HG03108 (cell line): ENCODE results near the gene GPRC5B.

ENCODE experiments used
- ATAC-seq: cut with Tn5 transposase; IDR thresholded peaks from one replicate; pipeline ENCODE4 v1.9.1; 2021; ENCODE audit warnings: moderate library complexity; ENCODE audit not compliant: unreplicated experiment

Gene GPRC5B

GRCh38 chr16:19850131-19850817 lies 34.4 kb downstream of the GPRC5B start:
- no peak for ATAC-seq

- ATAC-seq, result no peak
Measured at GRCh38 chr16:19848756-19849155, 35.9 kb downstream of the GPRC5B start.

DNA sequence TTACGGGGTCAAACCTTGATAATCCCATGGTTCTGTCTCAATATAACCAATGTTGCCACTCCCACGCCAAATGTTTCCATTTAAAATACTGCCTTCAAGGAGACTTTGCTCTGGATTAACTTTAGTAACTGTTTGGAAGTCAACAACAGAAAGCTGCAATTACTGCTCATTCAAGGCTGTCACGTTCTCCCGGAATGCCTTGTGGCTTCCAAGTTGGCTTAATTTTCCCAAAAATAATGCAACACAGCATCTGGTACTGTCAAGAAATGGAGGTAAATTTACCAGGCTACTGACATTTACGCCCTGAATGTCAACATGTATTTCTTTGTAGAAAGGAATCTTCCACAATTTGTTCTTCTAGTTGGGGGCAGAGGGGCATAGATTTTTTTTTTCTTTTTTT lies 38.2 kb downstream of the GPRC5B start:
- ATAC-seq, result no peak

- ATAC-seq, result no peak
Measured at GRCh38 chr16:19844945-19845641, 39.6 kb downstream of the GPRC5B start.

DNA sequence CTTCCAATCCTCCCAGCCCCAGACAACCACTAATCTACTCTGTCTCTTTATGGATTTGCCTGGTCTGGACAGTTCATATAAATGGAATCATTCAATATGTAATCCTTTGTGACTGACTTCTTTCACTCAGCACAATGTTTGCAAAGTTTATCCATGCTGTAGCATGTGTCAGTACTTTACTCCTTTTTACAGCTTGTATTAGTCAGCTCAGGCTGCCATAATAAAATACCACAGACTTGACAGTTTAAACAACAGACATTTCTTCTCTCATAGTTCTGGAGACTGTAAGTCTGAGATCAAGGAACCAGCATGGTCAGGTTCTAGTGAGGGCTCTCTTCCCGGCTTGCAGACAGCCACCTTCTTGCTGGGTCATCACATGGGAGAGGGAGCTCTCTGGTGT lies 41.3 kb downstream of the GPRC5B start:
- no peak for ATAC-seq

- no peak for ATAC-seq
Measured at GRCh38 chr16:19842426-19843157, 42.1 kb downstream of the GPRC5B start.

DNA sequence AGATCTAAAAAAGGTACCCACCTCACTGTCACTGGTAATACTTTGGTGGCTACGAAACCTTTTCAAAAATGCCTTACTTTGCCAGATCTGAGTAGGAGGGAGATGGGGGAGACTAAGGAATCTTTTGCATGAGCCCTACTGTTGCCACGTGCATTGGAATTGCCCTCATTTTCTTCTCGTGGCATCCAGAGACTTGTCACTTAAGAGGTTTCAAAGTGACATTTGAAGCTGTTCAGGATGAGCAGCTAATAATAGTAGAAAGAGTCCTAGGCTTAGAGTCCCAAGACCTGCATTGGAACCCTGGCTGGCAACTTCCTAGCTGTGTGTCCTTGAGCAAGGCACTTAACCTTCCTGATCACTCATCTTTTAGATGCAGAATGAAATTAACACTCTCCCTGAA lies 43.5 kb downstream of the GPRC5B start:
- ATAC-seq, result no peak

GRCh38 chr16:19840524-19841110 lies 44.0 kb downstream of the GPRC5B start:
- ATAC-seq, result no peak

DNA sequence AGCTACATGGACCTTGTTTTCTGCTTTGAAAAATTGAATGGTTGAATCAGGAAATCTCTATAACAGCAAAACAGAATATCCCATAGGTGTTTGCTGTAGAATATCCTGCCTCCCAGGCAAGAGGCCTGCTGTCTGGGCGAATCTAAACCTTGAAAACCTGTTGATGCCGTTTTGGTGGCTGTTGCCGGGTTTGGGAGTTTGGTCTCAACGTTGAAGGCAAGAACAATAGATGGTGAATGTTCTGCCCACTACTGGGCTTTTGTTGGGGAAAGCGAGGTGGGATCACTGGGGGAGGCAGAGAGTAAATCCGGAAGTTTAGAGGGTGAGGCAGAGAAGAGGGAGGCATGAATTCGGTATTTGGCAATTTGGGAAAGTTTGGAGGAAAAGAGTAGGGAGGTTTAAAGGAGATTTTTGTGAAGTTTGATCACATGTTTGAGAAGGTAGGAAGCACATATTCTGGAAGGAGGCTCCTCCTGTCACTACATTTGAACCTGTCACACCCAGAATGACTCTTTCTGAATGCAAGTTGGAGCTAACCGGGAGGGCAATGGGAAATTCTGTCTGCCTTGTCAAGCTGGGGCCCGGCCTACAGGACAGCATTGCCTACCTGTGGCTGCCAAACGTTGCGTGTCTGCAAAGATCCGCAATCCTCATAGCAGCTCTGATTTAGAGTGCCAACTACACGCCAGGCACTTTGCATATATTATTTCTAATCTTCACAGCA lies 46.5 kb downstream of the GPRC5B start:
- ATAC-seq, result no peak

GRCh38 chr16:19837331-19837980 lies 47.2 kb downstream of the GPRC5B start:
- ATAC-seq, result no peak

- no peak for ATAC-seq
Measured at GRCh38 chr16:19835968-19836421, 48.7 kb downstream of the GPRC5B start.

- ATAC-seq, result no peak
Measured at GRCh38 chr16:19835196-19835595, 49.5 kb downstream of the GPRC5B start.

DNA sequence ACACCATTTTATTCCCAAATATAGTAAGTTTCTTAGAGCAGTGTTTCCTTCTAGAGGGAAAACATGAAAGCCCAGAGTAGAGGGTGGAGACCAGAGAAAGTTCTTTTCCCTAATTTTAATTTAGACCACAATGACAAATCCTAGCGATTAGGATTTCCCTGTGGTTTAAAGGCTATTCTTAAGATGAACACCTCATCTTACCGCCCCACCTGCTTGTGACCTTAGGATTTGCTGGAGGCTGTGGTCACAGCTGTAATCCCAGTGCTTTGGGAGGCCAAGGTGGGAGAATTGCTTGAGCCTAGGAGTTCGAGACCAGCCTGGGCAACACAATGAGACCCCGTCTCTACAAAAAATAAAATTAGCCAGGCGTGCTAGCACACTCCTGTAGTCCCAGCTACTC lies 51.1 kb downstream of the GPRC5B start:
- ATAC-seq, result no peak

DNA sequence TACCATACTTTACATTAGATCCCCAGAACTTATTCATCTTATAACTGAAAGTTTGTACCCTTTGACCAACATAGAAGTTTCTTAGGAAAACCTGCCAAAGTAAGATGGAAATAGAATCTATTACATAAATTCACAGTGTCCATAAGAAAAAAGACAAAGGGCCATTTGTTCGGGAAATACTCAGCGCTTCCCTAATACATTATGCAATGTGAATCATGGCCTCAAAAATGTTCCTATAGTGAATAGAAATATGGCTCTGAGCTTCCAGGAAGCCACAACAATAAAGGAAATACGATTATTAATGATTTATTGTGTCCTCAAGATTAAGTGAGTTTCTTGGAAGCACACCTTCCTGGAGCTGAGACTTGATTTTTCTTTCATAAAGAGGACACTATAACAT lies 51.5 kb downstream of the GPRC5B start:
- ATAC-seq, result no peak

GRCh38 chr16:19831678-19832077 lies 53.0 kb downstream of the GPRC5B start:
- no peak for ATAC-seq

GRCh38 chr16:19830902-19831560 lies 53.6 kb downstream of the GPRC5B start:
- ATAC-seq, result no peak

DNA sequence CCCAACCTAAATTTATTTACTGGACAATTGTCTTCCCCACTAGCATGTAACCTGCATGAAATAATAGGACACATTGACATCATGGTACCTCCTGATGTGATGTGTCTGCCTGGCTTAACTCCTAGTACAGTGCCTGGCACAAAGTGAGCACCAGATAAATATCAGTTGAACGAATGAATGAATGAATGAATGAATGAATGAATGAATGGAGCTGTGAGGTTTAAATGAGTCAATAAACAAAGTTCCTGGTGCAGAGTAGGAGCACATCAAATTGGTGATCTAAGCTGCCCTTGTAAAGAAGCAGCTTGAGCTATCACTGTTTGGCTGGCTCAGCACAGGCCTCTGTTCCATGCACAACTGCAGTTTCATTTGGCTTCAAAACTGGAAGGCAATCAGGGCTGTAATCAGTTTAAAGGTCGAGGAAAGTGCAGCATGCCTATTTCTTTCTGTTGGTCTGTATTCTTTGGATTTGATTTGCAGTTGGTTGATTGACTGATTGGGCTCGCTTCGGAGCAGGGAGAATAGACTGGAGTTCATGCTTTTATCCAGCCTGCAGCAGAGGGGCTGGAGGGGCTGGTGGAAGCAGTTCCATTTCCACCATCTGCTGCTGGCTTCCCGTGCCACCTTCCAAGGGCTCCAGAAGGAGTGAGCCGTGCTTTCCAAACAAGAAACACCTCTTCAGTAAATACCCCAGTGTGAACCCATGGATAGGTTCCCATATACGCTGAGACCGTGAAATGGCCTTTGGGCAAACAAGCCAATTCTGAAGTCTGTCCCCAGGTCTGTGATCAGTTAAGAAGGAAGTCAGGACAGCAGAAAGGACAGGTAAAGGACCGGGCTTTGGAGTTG lies 54.6 kb downstream of the GPRC5B start:
- no peak for ATAC-seq

- ATAC-seq, result no peak
Measured at GRCh38 chr16:19824216-19824615, 60.4 kb downstream of the GPRC5B start.

DNA sequence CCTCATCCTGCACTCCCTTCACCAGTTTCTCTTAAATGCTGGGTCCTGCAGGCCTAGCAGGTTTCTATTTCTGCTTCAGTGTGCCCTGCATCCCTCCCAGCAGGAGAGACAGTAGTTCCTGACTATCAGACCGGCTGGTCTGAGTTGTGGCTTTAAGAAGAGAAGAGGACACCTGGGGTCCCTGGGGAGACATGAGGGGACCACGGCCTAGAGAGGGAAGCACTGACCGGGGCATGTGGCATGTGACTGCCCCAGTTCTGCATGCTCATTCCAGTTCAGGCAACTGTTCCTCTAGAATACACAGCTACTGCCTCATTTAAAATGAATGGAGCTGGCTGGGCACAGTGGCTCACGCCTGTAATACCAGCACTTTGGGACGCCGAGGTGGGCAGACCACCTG lies 61.3 kb downstream of the GPRC5B start:
- no peak for ATAC-seq
